Neuronal stem cell (in vitro differentiated cells): Measurements from ENCODE around the gene PDE6A.
A peak's percentile ranks its signal among the peaks of the same experiment; 100 is the strongest.

Experiments
- DNase-seq: peaks from one replicate; pipeline ENCODE4 v3.0.0-alpha.2; 2013; ENCODE audit warnings: low spot score
- H2AFZ ChIP-seq: one replicate; pipeline ENCODE4 v1.6.1; 2013; ENCODE audit warnings: mild to moderate bottlenecking, low read length, inconsistent platforms
- H2AK5ac ChIP-seq: 2 replicates; pipeline ENCODE4 v1.6.1; 2013; ENCODE audit warnings: low read depth, mild to moderate bottlenecking, inconsistent platforms, low read length, moderate library complexity, mixed read lengths
- H2BK120ac ChIP-seq: 2 replicates; pipeline ENCODE4 v1.6.1; 2013; ENCODE audit warnings: low read depth, mild to moderate bottlenecking, inconsistent platforms, low read length, moderate library complexity, mixed read lengths
- H2BK12ac ChIP-seq: one replicate; pipeline ENCODE4 v1.6.1; 2013; ENCODE audit warnings: low read length, inconsistent platforms
- H2BK15ac ChIP-seq: 2 replicates; pipeline ENCODE4 v1.6.1; 2013; ENCODE audit warnings: mild to moderate bottlenecking, low read length, inconsistent platforms, mixed read lengths
- H2BK5ac ChIP-seq: one replicate; pipeline ENCODE4 v1.6.1; 2013; ENCODE audit warnings: inconsistent platforms, mild to moderate bottlenecking, low read length, moderate library complexity
- H3K14ac ChIP-seq: one replicate; pipeline ENCODE4 v1.6.1; 2013; ENCODE audit warnings: low read length, inconsistent platforms
- H3K18ac ChIP-seq: 2 replicates; pipeline ENCODE4 v1.6.1; 2013; ENCODE audit warnings: low read length, inconsistent platforms
- H3K23ac ChIP-seq: 2 replicates; pipeline ENCODE4 v1.6.1; 2013; ENCODE audit warnings: low read depth, mild to moderate bottlenecking, mixed read lengths, low read length, inconsistent platforms; ENCODE audit not compliant: poor library complexity
- H3K27ac ChIP-seq: replicated peaks from 3 replicates; pipeline ENCODE4 v1.5.1; 2013; ENCODE audit warnings: low read length, inconsistent platforms
- H3K27me3 ChIP-seq, 3 experiments: 2 replicates each; pipeline ENCODE4 v1.6.1; 2013; ENCODE audit warnings: low read length in 3 of 3, mild to moderate bottlenecking in 2 of 3, inconsistent platforms in 1 of 3, low read depth in 1 of 3, mixed read lengths in 1 of 3, moderate library complexity in 1 of 3; ENCODE audit not compliant: control insufficient read depth in 3 of 3, insufficient read depth in 3 of 3
- H3K36me3 ChIP-seq, 2 donors: replicated peaks in 1 of 2; 2 replicates each; pipeline ENCODE4 v1.6.1; 2013; ENCODE audit warnings: low read length in 2 of 2; ENCODE audit not compliant: control insufficient read depth in 2 of 2, insufficient read depth in 2 of 2
- H3K4ac ChIP-seq: 2 replicates; pipeline ENCODE4 v1.6.1; 2013; ENCODE audit warnings: inconsistent platforms, mild to moderate bottlenecking, low read length, moderate library complexity
- H3K4me1 ChIP-seq, 2 donors: 1 replicate in 1 of 2; 2 replicates in 1 of 2; pipeline ENCODE4 v1.6.1; 2013; ENCODE audit warnings: low read length in 2 of 2, low read depth in 1 of 2; ENCODE audit not compliant: control insufficient read depth in 2 of 2, insufficient read depth in 1 of 2
- H3K4me2 ChIP-seq: one replicate; pipeline ENCODE4 v1.6.1; 2013; ENCODE audit warnings: mild to moderate bottlenecking, low read length, inconsistent platforms; ENCODE audit not compliant: insufficient read depth, poor library complexity, severe bottlenecking
- H3K4me3 ChIP-seq, 2 donors: 2 replicates each; pipeline ENCODE4 v1.5.1; 2013; ENCODE audit warnings: low read length in 2 of 2, mild to moderate bottlenecking in 2 of 2, inconsistent platforms in 1 of 2, moderate library complexity in 1 of 2
- H3K79me1 ChIP-seq: one replicate; pipeline ENCODE4 v1.6.1; 2013; ENCODE audit warnings: low read depth, mild to moderate bottlenecking, inconsistent platforms, low read length, moderate library complexity
- H3K9ac ChIP-seq: one replicate; pipeline ENCODE4 v1.6.1; 2013; ENCODE audit warnings: mild to moderate bottlenecking, low read depth, low read length, inconsistent platforms; ENCODE audit not compliant: poor library complexity
- H3K9me3 ChIP-seq, 2 donors: replicated peaks in 1 of 2; 2 replicates each; pipeline versions ENCODE3 to v1.6.1; 2013; ENCODE audit warnings: low read length in 2 of 2, mild to moderate bottlenecking in 2 of 2, inconsistent platforms in 1 of 2, low read depth in 1 of 2, mixed read lengths in 1 of 2, moderate library complexity in 1 of 2; ENCODE audit not compliant: control insufficient read depth in 2 of 2, insufficient read depth in 1 of 2
- H4K8ac ChIP-seq: one replicate; pipeline ENCODE4 v1.6.1; 2013; ENCODE audit warnings: low read depth, mild to moderate bottlenecking, inconsistent platforms, low read length, moderate library complexity
- H4K91ac ChIP-seq: one replicate; pipeline ENCODE4 v1.6.1; 2013; ENCODE audit warnings: low read length, low read depth, mild to moderate bottlenecking, inconsistent platforms; ENCODE audit not compliant: poor library complexity
- WGBS, 2 donors: extraction: QIAGEN DNeasy Blood & Tissue Kit; methylation state at CpG; one replicate each; pipeline ENCODE4 v1.1.7; 2013; ENCODE audit warnings: missing lambda C conversion rate in 2 of 2, mixed read lengths in 1 of 2; ENCODE audit not compliant: insufficient read length in 2 of 2, insufficient replicate concordance in 1 of 2; ENCODE audit errors: extremely low coverage in 2 of 2; 5-methylcytosine and 5-hydroxymethylcytosine counted together

The PDE6A gene

DNA sequence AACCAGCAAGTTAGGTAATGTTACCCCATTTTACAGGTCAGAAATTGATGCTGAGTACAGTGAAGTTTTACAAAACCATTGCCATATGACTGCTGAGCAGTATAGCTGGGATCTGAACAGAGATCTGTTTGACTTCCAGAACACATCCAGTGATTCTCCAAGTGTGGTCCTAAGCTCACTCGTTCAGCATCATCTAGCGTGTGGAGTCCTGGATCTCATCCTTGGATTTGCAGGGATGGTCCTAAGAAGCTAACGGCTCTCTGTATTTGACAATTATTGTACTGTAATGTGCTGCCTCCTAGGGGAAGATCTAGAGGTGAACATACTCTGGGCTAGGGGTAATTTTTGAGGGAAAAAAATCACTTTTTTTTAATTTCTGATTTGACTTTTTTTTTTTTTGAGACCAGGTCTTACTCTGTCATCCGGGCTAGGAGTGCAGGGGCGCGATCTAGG lies 17.4 kb upstream of the PDE6A start:
- no peak for DNase-seq
- Histone ChIP-seq H3K9ac (no peak overlapping the region), H2BK12ac (no peak overlapping the region), H4K8ac (no peak overlapping the region), H3K18ac (no peak overlapping the region), H3K27ac (no peak overlapping the region), H3K27me3 (peaks cover 0 to 4% (median 0%) of the 10 kb centered on the region in 3 experiments), H2BK5ac (no peak overlapping the region), H2BK15ac (no peak overlapping the region), H2AK5ac (no peak overlapping the region), H2BK120ac (no peak overlapping the region), H3K4me2 (no peak overlapping the region), H3K4me1 (peaks cover 6 to 8% of the 10 kb centered on the region in 2 donors), H3K79me1 (no peaks in the 10 kb centered on the region), H3K9me3 (no peaks in the 10 kb centered on the region), H2AFZ (no peak overlapping the region), H3K36me3 (no peaks in the 10 kb centered on the region), H3K23ac (no peak overlapping the region), H3K14ac (no peak overlapping the region), H4K91ac (no peak overlapping the region), H3K4me3 (no peak overlapping the region), H3K4ac (no peak overlapping the region)
- WGBS, 2 donors: no CpG with 5 or more reads among the region's 6 CpGs

DNA sequence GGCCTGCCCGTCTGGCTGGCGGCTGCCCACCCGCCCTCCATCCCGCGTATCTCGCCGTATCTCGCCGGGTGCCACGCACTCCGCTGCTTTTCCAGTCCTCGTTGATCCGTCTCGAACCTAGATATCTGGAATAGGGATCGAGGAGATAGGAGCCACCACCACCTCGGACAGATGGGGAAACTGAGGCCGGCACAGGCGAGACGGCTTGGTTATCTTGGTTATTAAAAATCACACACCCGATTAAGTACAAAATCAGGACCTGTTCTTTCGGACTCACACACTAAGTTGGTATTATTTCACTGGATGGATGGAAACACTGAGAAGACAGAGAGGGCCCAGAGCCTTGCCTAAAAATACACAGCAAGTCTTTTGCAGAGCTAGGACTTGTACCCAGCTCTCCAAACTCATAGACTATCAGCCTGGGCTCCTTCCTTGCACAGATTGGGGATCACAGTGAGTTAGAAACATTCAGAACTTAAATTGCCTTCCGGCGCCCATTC lies 16.6 kb upstream of the PDE6A start:
- Histone ChIP-seq H3K79me1 (no peaks in the 10 kb centered on the region), H2BK5ac (no peak overlapping the region), H3K4me2 (peak overlapping the region; percentile 92), H3K23ac (peak overlapping the region; percentile 92), H2BK12ac (no peak overlapping the region), H2BK15ac (peak overlapping the region; percentile 73), H3K14ac (peak overlapping the region; percentile 58), H3K4me3 (peak overlapping the region; percentile 67 to 88), H3K9ac (peak overlapping the region; percentile 93), H2AK5ac (peak overlapping the region; percentile 74), H3K27me3 (peaks cover 0 to 4% (median 0%) of the 10 kb centered on the region in 3 experiments), H3K4ac (no peak overlapping the region), H2AFZ (peak overlapping the region; percentile 96), H2BK120ac (no peak overlapping the region), H3K4me1 (peaks cover 6 to 8% of the 10 kb centered on the region in 2 donors), H3K36me3 (no peaks in the 10 kb centered on the region), H3K27ac (no peak overlapping the region), H4K91ac (no peak overlapping the region), H4K8ac (no peak overlapping the region), H3K18ac (peak overlapping the region; percentile 95), H3K9me3 (no peaks in the 10 kb centered on the region)
- no CpG with 5 or more reads among the region's 23 CpGs for WGBS, 2 donors
- no peak for DNase-seq

DNA sequence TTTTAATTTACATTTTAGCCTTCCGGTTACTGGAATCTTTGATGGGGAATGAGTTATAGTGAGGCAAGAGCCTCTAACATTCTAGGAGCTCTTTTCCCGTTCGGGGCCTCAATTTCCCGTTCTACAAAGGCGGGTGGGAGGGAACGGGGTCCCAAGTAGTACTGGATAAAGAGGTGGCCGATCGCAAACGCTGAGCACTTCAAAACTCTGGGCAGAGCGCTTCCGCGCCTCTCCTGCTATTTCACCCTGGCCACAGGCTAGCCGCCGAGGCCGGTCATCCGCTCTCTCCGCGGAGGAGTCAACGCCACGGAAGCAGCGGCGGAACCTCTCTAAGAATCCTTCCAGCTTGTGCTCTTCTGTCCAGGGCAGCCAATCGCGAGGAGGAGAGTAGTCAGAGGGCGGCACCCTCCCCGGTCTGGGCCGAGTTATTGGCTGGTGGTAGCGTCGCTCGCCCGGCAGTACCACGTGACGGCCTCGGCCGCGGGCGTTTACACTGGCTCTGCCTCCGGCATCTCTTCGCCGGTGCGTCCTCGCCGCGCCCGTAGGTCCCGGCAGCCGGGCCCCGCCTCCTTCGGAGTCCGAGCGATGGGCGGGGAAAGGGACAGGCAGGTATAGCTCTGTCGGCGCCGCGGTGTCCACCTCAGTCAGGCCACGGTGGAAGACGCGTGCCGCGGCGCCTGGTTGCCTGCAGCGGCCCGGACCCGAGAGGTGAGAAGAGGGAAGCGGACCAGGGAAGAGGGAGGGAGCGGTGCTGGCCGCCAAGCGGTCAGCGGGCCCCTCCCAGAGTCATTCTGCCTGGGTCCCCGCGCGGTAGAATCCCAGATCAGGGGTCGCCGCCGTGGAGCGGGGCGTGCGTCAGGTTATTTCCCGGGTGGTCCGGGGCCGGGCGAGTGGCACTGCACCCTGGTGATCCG lies 15.9 kb upstream of the PDE6A start, which contains the start of gene SLC26A2:
Gene SLC26A2 (plus strand): TSS at position 487 of the 914 bp plus-strand sequence. CDS start 16,895 bp downstream, outside the sequence.
- Histone ChIP-seq H4K8ac (no peak within 1 kb of the TSS), H2AFZ (peak within 1 kb of the TSS; percentile 96), H3K27me3 (peaks cover 0 to 4% (median 0%) of the 10 kb centered on the region in 3 experiments), H4K91ac (no peak within 1 kb of the TSS), H2BK15ac (peak within 1 kb of the TSS; percentile 73), H3K27ac (peak within 1 kb of the TSS; percentile 79), H2BK12ac (no peak within 1 kb of the TSS), H3K4ac (no peak within 1 kb of the TSS), H3K23ac (peak within 1 kb of the TSS; percentile 92), H3K9ac (peak within 1 kb of the TSS; percentile 93), H2BK120ac (no peak within 1 kb of the TSS), H3K18ac (peak within 1 kb of the TSS; percentile 95), H3K4me3 (peak within 1 kb of the TSS; percentile 67 to 88), H3K14ac (peak within 1 kb of the TSS; percentile 58), H3K79me1 (no peaks in the 10 kb centered on the region), H3K36me3 (no peaks in the 10 kb centered on the region), H3K4me1 (peaks cover 6 to 8% of the 10 kb centered on the region in 2 donors), H3K4me2 (peak within 1 kb of the TSS; percentile 92), H2AK5ac (peak within 1 kb of the TSS; percentile 74), H3K9me3 (no peaks in the 10 kb centered on the region), H2BK5ac (no peak within 1 kb of the TSS)
- WGBS, 2 donors: no CpG with 5 or more reads among the region's 84 CpGs
- DNase-seq: peak; percentile 95
